Posterior cingulate gyrus (tissue), 11 donors: ENCODE measurements around the gene RSRP1.

Experiments used
- DNase-seq, 10 donors: peaks; one replicate each; pipeline versions ENCODE4 v3.0.0 to v3.0.0-alpha.2; 2020 to 2021; ENCODE audit warnings: mixed read lengths in 3 of 10
- intact Hi-C: fragments of 100-400 bp; cut with DNase I; formaldehyde crosslinking; loops from one replicate; pipeline ENCODE4 v1.15.1; 2023

RSRP1 gene

GRCh38 chr1:25196830-25197229 lies 50.4 kb downstream of the RSRP1 start:
- intact Hi-C loops, result no loop called here

GRCh38 chr1:25195835-25196234 lies 51.4 kb downstream of the RSRP1 start:
- intact Hi-C loops, result no loop called here
- peak in 2 of 10 donors; percentile 57 to 66 for DNase-seq

More at GRCh38 chr1:25196830-25197229, 50.4 kb downstream of the RSRP1 start:
- peak in 2 of 10 donors; percentile 35 to 79 for DNase-seq

- DNase-seq, result peak in 2 of 10 donors; percentile 64 to 74
- intact Hi-C loops, result no loop called here
Measured at GRCh38 chr1:25194572-25195020, 52.7 kb downstream of the RSRP1 start.

GRCh38 chr1:25194054-25194453 lies 53.2 kb downstream of the RSRP1 start:
- intact Hi-C loops, result no loop called here
- no peak for DNase-seq

- DNase-seq, result peak in 1 of 10 donors; percentile 64
- intact Hi-C loops, result no loop called here
Measured at GRCh38 chr1:25193229-25193628, 54.0 kb downstream of the RSRP1 start.
